Jurkat, Clone E6-1 (cell line): ENCODE measurements around the gene FAM181A.

Source experiments
- DNase-seq: peaks from one replicate; pipeline ENCODE4 v3.0.0-alpha.2; 2011; ENCODE audit warnings: low read depth, low spot score
- H3K4me3 ChIP-seq: 2 replicates; pipeline ENCODE4 v1.5.1; 2011; ENCODE audit warnings: mild to moderate bottlenecking, low read length, control low read depth, moderate library complexity

FAM181A gene

GRCh38 chr14:93957751-93958566, 30.8 kb downstream of the FAM181A start:
- H3K4me3 ChIP-seq = no peak overlapping the region
- DNase-seq = no peak

GRCh38 chr14:93958567-93959238, 31.6 kb downstream of the FAM181A start:
- no peak overlapping the region for H3K4me3 ChIP-seq
- DNase-seq = no peak

GRCh38 chr14:93959239-93960107, 32.3 kb downstream of the FAM181A start:
- H3K4me3 ChIP-seq = no peak overlapping the region
- DNase-seq = no peak

DNA sequence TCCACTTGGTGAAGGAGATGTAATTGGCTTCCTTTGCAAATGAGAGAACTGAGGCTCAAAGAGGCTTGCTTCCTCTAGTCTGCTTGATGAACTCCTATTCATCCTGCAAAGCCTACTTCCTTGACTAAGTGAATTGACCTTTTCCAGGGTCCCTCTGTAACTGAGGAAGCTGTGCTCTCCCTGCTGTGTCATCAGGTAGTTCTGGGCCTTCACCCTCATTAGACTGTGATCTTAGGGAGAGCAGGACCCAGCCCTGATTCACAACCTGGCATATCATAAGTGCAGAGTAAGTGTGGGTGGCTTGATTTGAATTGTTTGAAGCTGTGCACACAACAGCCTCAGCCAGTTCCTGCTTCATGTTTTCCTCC, 32.9 kb downstream of the FAM181A start:
- DNase-seq = no peak
- H3K4me3 ChIP-seq = no peak overlapping the region

DNA sequence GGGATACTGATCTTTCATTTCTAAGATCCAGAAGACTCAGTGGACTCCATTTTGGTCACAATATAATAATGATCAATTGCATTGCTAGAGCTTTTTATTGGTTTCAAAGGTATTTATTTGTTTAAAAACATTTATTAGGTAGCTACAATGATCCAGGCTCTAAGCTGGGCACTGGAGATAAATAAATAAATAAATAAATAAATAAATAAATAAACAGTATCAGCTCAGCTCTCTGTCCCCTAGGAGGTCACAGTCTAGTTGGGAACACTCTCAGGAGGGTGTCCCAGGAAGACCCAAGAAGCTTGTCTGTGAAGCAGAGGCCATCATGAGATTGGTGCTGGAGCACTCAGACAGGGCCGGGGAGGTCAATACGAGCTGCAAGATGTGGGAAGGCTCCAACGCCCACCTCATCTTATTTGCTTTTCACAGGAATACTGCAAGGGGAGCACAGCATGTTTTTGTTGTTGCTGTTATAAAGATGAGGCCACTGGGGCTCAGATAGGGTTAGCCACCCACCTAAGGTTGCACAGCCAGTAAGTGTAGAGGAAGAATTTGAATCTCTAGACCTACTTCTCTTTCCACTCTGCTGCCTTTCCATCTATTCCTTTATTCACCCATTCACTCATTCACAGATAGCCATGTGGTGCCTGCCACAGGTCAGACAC, 33.8 kb downstream of the FAM181A start:
- no peak for DNase-seq
- no peak overlapping the region for H3K4me3 ChIP-seq

DNA sequence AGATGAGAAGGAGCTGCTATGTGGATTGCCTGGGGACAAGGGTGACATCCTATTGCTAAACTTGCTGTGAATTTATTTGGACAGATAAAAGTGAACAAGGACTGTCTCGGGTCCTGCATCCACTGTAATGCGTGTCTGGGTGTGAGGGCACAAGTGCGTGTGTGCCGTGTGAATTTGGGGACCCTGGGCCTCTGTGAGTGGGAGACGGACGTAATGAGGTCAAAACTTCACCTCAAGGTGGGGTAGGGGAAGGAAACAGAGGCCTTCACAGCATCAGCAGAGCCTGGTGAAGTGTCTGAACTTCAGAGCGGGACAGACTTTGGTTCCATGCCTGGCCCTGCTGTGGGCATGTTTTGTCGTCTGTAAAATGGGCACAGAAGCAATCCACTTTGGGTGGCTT, 34.5 kb downstream of the FAM181A start:
- DNase-seq = no peak
- H3K4me3 ChIP-seq = no peak overlapping the region

DNA sequence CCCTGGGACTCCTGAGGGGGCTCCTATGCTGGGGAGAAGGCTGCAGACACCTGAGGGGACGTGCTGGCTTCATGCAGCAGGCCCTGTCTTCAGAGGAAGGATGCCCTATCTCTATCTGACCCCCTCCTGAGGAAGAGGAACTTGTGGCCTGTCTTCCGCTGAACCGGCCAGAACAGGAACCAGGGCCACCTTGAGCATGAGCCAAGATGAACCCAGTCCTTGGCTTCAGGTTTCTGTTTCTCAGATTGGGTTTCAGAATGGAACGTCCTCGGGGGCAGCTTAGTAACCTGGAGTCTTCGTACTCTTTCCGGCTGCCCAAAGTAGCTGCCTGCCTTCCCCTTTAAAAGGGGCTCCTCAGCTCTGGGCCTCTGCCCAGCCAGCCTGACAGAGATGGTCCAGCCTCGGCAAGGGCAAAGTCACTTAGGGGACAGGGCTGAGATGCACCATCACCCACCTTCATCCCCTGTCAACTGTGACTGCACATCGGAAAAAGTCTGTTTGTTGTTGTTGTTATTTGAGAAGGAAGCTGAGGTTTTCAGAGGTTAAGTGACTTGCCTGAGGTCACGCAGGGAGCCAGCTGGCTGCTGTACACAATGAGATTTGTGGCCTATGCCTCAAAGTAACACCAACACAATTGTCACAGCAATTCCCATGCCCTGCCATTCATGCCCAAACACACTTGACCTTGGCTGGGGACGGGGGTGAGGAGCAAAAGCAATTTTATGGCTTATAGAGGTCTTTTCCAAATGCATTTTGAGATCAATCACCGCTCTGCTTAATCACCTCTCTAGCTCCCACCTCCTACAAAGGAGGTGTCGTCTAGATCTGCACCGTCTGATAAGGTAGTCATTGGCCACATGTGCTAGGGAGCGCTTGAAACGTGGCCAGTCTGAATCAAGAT, 35.8 kb downstream of the FAM181A start:
- H3K4me3 ChIP-seq = no peak overlapping the region

GRCh38 chr14:93963692-93964091, 36.5 kb downstream of the FAM181A start:
- H3K4me3 ChIP-seq = no peak overlapping the region
- DNase-seq = no peak

More for the DNA sequence above, 35.8 kb downstream of the FAM181A start:
- no peak for DNase-seq

- H3K4me3 ChIP-seq = no peak overlapping the region
- DNase-seq = no peak
Observed at GRCh38 chr14:93964281-93964680, 37.1 kb downstream of the FAM181A start.

GRCh38 chr14:93964820-93965286, 37.7 kb downstream of the FAM181A start:
- no peak for DNase-seq
- H3K4me3 ChIP-seq = no peak overlapping the region

GRCh38 chr14:93965287-93965821, 38.2 kb downstream of the FAM181A start:
- no peak overlapping the region for H3K4me3 ChIP-seq
- no peak for DNase-seq

GRCh38 chr14:93965946-93966474, 38.9 kb downstream of the FAM181A start:
- no peak overlapping the region for H3K4me3 ChIP-seq

DNA sequence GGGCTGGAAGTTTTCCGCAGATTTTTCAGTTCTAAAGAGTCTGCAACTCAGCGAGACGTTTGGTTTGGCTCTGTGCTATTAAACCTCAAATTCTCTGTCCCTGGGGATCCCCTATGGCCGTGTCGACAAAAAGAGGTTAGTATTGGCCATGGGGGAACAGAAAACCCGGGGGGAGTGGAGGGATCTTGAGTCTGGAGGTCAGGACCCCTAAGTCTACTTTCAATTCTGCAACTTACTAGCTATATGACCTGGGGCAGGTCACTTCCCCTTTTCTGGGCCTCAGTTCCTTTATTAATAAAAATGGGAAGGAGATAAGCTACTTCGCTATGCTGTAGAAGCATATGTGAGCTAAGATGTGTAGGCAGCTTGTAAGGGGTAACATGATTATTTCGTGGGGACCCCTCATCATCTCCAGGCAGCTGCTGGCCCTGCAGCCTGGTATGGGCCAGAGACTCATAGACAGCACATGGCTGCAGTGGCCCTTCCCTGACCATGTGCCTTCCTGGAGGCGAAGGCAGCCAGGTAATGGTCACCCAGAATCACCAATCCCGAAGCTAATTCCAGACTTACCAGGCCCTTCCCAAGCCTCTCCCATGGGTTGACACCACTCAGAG, 40.6 kb downstream of the FAM181A start:
- no peak for DNase-seq
- H3K4me3 ChIP-seq = no peak overlapping the region

More at GRCh38 chr14:93965946-93966474, 38.9 kb downstream of the FAM181A start:
- DNase-seq = no peak

GRCh38 chr14:93969082-93969828, 42.1 kb downstream of the FAM181A start:
- H3K4me3 ChIP-seq = no peak overlapping the region
- no peak for DNase-seq

DNA sequence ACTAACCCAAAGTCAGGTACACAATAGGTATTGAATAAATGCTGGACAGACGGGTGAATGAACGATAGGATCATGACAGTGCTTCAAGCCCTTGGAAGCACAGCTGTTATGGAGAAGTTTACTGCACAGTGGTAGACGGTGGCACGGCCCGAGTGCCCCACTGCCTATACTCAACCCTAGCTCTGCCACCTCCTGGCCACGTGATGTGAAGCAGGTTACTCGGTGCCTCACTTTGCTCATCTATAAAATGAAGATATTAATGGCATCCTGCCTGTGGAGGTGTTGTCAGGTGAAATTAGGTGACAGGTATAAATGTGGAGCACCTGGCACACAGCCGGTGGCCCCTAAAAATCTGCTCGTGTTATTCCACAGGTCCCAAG, 43.4 kb downstream of the FAM181A start:
- no peak for DNase-seq
- no peak overlapping the region for H3K4me3 ChIP-seq

GRCh38 chr14:93970965-93971634, 44.0 kb downstream of the FAM181A start:
- no peak for DNase-seq
- no peak overlapping the region; the same call in 1 of the 2 replicates for H3K4me3 ChIP-seq
